Neuron (in vitro differentiated cells): Measurements from ENCODE around the gene TIGD6.
"Not testable (repeated sequence)": the region's sequence is repeated elsewhere in the genome, so short reads cannot be mapped to it uniquely, and the experiment has no call there.

Experiments used
- H2AFZ ChIP-seq: one replicate; pipeline ENCODE4 v1.6.1; 2013; ENCODE audit warnings: low read depth, mild to moderate bottlenecking, inconsistent platforms, low read length, moderate library complexity
- H3K27me3 ChIP-seq: one replicate; pipeline ENCODE4 v1.6.1; 2013; ENCODE audit warnings: low read length; ENCODE audit not compliant: insufficient read depth
- H3K36me3 ChIP-seq: one replicate; pipeline ENCODE4 v1.6.1; 2013; ENCODE audit warnings: low read length; ENCODE audit not compliant: insufficient read depth
- H3K4me1 ChIP-seq: one replicate; pipeline ENCODE4 v1.6.1; 2013; ENCODE audit warnings: low read length; ENCODE audit not compliant: insufficient read depth
- H3K4me3 ChIP-seq: 2 replicates; pipeline ENCODE4 v1.5.1; 2013; ENCODE audit warnings: mild to moderate bottlenecking, low read length, moderate library complexity
- H3K9me3 ChIP-seq: one replicate; pipeline ENCODE4 v1.6.1; 2013; ENCODE audit warnings: low read length

TIGD6 gene

GRCh38 chr5:150000256-150000989, at the start of gene TIGD6, which contains the start of gene HMGXB3:
TIGD6 (minus strand) TSS chr5:150000654; CDS start chr5:149996348, 4,306 bp downstream.
HMGXB3 (plus strand) TSS chr5:150000739; CDS start chr5:150004853, 4,114 bp downstream.
- peaks cover 9% of the 10 kb centered on the region for H3K36me3 ChIP-seq
- H3K4me3 ChIP-seq = peak within 1 kb of the TSS; percentile 92
- H3K9me3 ChIP-seq = no peaks in the 10 kb centered on the region
- no peaks in the 10 kb centered on the region for H3K27me3 ChIP-seq
- peaks cover 23% of the 10 kb centered on the region for H3K4me1 ChIP-seq
- H2AFZ ChIP-seq = peak within 1 kb of the TSS; percentile 64

- Histone ChIP-seq H3K4me3 (no peak overlapping the region), H2AFZ (no peak overlapping the region), H3K27me3 (no peaks in the 10 kb centered on the region), H3K9me3 (no peaks in the 10 kb centered on the region), H3K4me1 (no peaks in the 10 kb centered on the region), H3K36me3 (peaks cover 93% of the 10 kb centered on the region)
Measured at GRCh38 chr5:150046031-150046430, 45.6 kb upstream of the TIGD6 start.

GRCh38 chr5:150045549-150045948, 45.1 kb upstream of the TIGD6 start:
- Histone ChIP-seq H3K9me3 (no peaks in the 10 kb centered on the region), H2AFZ (no peak overlapping the region), H3K27me3 (no peaks in the 10 kb centered on the region), H3K4me1 (no peaks in the 10 kb centered on the region), H3K4me3 (no peak overlapping the region), H3K36me3 (peaks cover 92% of the 10 kb centered on the region)

GRCh38 chr5:150044712-150045111, 44.3 kb upstream of the TIGD6 start:
- H3K36me3 ChIP-seq = peaks cover 89% of the 10 kb centered on the region
- H3K9me3 ChIP-seq = no peaks in the 10 kb centered on the region
- no peaks in the 10 kb centered on the region for H3K4me1 ChIP-seq
- H3K27me3 ChIP-seq = no peaks in the 10 kb centered on the region
- H3K4me3 ChIP-seq = no peak overlapping the region
- no peak overlapping the region for H2AFZ ChIP-seq

GRCh38 chr5:150044329-150044681, 43.9 kb upstream of the TIGD6 start:
- Histone ChIP-seq H2AFZ (no peak overlapping the region), H3K9me3 (no peaks in the 10 kb centered on the region), H3K4me3 (no peak overlapping the region), H3K4me1 (no peaks in the 10 kb centered on the region), H3K36me3 (peaks cover 88% of the 10 kb centered on the region), H3K27me3 (no peaks in the 10 kb centered on the region)

- no peaks in the 10 kb centered on the region for H3K9me3 ChIP-seq
- H3K27me3 ChIP-seq = no peaks in the 10 kb centered on the region
- H2AFZ ChIP-seq = no peak overlapping the region
- peaks cover 87% of the 10 kb centered on the region for H3K36me3 ChIP-seq
- no peaks in the 10 kb centered on the region for H3K4me1 ChIP-seq
- H3K4me3 ChIP-seq = no peak overlapping the region
Measured at GRCh38 chr5:150043657-150044328, 43.3 kb upstream of the TIGD6 start.

GRCh38 chr5:150042459-150042858, 42.0 kb upstream of the TIGD6 start:
- Histone ChIP-seq H3K4me3 (no peak overlapping the region), H2AFZ (no peak overlapping the region), H3K4me1 (no peaks in the 10 kb centered on the region), H3K9me3 (no peaks in the 10 kb centered on the region), H3K36me3 (peaks cover 87% of the 10 kb centered on the region), H3K27me3 (no peaks in the 10 kb centered on the region)

- H3K27me3 ChIP-seq = no peaks in the 10 kb centered on the region
- no peaks in the 10 kb centered on the region for H3K9me3 ChIP-seq
- peaks cover 95% of the 10 kb centered on the region for H3K36me3 ChIP-seq
- H2AFZ ChIP-seq = no peak overlapping the region
- H3K4me1 ChIP-seq = no peaks in the 10 kb centered on the region
- H3K4me3 ChIP-seq = no peak overlapping the region
Measured at GRCh38 chr5:150038547-150038946, 38.1 kb upstream of the TIGD6 start.

GRCh38 chr5:150036513-150036912, 36.1 kb upstream of the TIGD6 start:
- H3K4me1 ChIP-seq = no peaks in the 10 kb centered on the region
- H3K4me3 ChIP-seq = no peak overlapping the region
- H3K27me3 ChIP-seq = no peaks in the 10 kb centered on the region
- H3K9me3 ChIP-seq = no peaks in the 10 kb centered on the region
- H3K36me3 ChIP-seq = peaks cover 94% of the 10 kb centered on the region
- H2AFZ ChIP-seq = no peak overlapping the region

- peaks cover 94% of the 10 kb centered on the region for H3K36me3 ChIP-seq
- H3K27me3 ChIP-seq = no peaks in the 10 kb centered on the region
- no peak overlapping the region for H3K4me3 ChIP-seq
- no peak overlapping the region for H2AFZ ChIP-seq
- H3K4me1 ChIP-seq = no peaks in the 10 kb centered on the region
- H3K9me3 ChIP-seq = no peaks in the 10 kb centered on the region
Measured at GRCh38 chr5:150035139-150035895, 34.9 kb upstream of the TIGD6 start.

- H3K36me3 ChIP-seq = peaks cover 95% of the 10 kb centered on the region
- H3K4me1 ChIP-seq = no peaks in the 10 kb centered on the region
- no peaks in the 10 kb centered on the region for H3K27me3 ChIP-seq
- H3K9me3 ChIP-seq = no peaks in the 10 kb centered on the region
- H2AFZ ChIP-seq = no peak overlapping the region
- no peak overlapping the region for H3K4me3 ChIP-seq
Measured at GRCh38 chr5:150034662-150035061, 34.2 kb upstream of the TIGD6 start.

GRCh38 chr5:150033334-150033733, 32.9 kb upstream of the TIGD6 start:
- no peaks in the 10 kb centered on the region for H3K27me3 ChIP-seq
- H3K4me3 ChIP-seq = no peak overlapping the region
- no peaks in the 10 kb centered on the region for H3K4me1 ChIP-seq
- H2AFZ ChIP-seq = no peak overlapping the region
- peaks cover 86% of the 10 kb centered on the region for H3K36me3 ChIP-seq
- no peaks in the 10 kb centered on the region for H3K9me3 ChIP-seq

- not testable (repeated sequence) for H3K4me3 ChIP-seq, H2AFZ ChIP-seq, H3K9me3 ChIP-seq, H3K27me3 ChIP-seq, H3K4me1 ChIP-seq
- H3K36me3 ChIP-seq = peaks cover 75% of the 10 kb centered on the region
Measured at GRCh38 chr5:150028047-150028446, 27.6 kb upstream of the TIGD6 start.
